Fibroblast of mammary gland (primary cell): ENCODE data around the gene GRID2.
A peak's percentile ranks its signal among the peaks of the same experiment; 100 is the strongest.

Experiments
- DNase-seq: peaks from one replicate; pipeline ENCODE4 v3.0.0-alpha.2; 2010; ENCODE audit warnings: low read depth
- H3K4me3 ChIP-seq: 2 replicates; pipeline ENCODE4 v1.5.1; 2011; ENCODE audit warnings: low read depth, mild to moderate bottlenecking, low read length, moderate library complexity; ENCODE audit not compliant: control insufficient read depth
- TF ChIP-seq, protein P1 (sequence below): conservative IDR thresholded peaks from 2 replicates; pipeline ENCODE4 v1.5.1; 2011; ENCODE audit warnings: low read depth, low read length, inconsistent platforms; ENCODE audit not compliant: control insufficient read depth, insufficient read depth

The GRID2 gene

DNA sequence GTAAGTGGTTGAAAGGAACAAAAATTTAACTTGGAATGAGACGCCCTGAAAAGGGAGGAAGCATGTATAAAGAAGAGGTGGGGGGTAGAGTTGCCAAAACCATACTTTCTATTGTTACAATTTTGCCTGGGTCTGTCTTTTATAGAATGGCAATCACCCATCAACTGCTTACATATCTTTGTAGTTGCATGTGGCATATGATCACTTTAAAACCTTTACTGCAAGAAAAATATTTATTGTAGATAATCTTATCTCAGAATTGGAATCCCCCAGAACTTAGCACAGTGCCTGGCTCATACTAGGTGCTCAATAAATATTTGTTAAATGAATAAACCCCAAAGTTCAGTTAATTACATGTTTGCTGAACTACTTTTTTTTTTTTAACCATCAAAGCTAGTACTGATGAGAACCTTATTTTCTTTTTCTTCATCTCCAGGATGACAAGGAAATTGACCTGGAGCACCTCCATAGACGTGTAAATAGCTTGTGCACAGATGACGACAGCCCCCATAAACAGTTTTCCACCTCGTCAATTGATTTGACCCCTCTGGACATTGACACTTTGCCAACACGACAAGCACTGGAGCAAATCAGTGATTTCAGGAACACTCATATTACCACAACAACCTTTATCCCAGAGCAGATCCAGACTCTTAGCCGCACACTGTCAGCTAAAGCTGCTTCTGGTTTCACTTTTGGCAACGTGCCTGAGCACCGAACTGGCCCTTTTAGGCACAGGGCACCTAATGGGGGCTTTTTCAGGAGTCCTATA, 1468.1 kb downstream of the GRID2 start:
- TF ChIP-seq, protein P1, sequence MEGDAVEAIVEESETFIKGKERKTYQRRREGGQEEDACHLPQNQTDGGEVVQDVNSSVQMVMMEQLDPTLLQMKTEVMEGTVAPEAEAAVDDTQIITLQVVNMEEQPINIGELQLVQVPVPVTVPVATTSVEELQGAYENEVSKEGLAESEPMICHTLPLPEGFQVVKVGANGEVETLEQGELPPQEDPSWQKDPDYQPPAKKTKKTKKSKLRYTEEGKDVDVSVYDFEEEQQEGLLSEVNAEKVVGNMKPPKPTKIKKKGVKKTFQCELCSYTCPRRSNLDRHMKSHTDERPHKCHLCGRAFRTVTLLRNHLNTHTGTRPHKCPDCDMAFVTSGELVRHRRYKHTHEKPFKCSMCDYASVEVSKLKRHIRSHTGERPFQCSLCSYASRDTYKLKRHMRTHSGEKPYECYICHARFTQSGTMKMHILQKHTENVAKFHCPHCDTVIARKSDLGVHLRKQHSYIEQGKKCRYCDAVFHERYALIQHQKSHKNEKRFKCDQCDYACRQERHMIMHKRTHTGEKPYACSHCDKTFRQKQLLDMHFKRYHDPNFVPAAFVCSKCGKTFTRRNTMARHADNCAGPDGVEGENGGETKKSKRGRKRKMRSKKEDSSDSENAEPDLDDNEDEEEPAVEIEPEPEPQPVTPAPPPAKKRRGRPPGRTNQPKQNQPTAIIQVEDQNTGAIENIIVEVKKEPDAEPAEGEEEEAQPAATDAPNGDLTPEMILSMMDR = no peak
- peak; percentile 3 for DNase-seq
- H3K4me3 ChIP-seq = no peak overlapping the region

- no peak overlapping the region for H3K4me3 ChIP-seq
- no peak for DNase-seq
- TF ChIP-seq, protein P1 = no peak
Observed at GRCh38 chr4:93772858-93773257, 1469.1 kb downstream of the GRID2 start.

GRCh38 chr4:93775551-93775950, 1471.8 kb downstream of the GRID2 start:
- TF ChIP-seq, protein P1 = no peak
- DNase-seq = no peak
- H3K4me3 ChIP-seq = no peak overlapping the region

GRCh38 chr4:93776386-93777080, 1472.8 kb downstream of the GRID2 start:
- TF ChIP-seq, protein P1 = no peak
- H3K4me3 ChIP-seq = no peak overlapping the region
- DNase-seq = peak; percentile 29

DNA sequence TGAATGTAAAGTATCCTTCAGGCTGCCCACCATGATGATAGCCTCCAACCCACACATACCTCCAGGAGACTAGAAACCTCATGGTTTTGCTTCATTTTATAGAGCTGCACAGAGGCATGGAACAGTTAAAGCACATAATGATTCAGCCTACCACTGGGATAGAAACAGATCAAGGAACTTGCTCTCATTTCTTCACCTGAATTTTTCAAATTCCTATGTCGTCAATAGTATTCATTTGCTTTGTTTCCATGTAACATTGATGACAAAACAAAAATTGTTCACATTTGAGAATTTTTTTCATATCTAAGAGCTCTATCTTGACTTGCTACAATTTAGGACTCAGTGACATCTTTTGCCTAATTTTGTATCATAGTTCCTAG, 1473.3 kb downstream of the GRID2 start:
- DNase-seq = no peak
- no peak overlapping the region for H3K4me3 ChIP-seq
- TF ChIP-seq, protein P1 = no peak

GRCh38 chr4:93779228-93779627, 1475.5 kb downstream of the GRID2 start:
- TF ChIP-seq, protein P1 = no peak
- no peak for DNase-seq
- no peak overlapping the region for H3K4me3 ChIP-seq
